Adrenal gland (tissue), 5 donors: Measurements from ENCODE around the gene ZNF609.

Experiments
- CTCF ChIP-seq, 6 experiments: fragments of 450-650 bp in 4 of 6; fragments of 200-600 bp in 2 of 6; sonication (generic) in 1 of 6; IDR thresholded peaks; 1 replicate in 5 of 6; 2 replicates in 1 of 6; pipeline versions ENCODE4 v1.5.1 to v1.8.0; 2016 to 2021; ENCODE audit warnings: antibody characterized with exemption in 6 of 6, mild to moderate bottlenecking in 2 of 6, moderate library complexity in 1 of 6
- POLR2A ChIP-seq, 2 donors: fragments of 450-650 bp; IDR thresholded peaks; one replicate each; pipeline ENCODE4 v1.6.1; 2017; ENCODE audit warnings: antibody characterized with exemption in 2 of 2, mild to moderate bottlenecking in 2 of 2, moderate library complexity in 1 of 2
- donor health status: DM: no; HTN: no; CAD: no.

- TF ChIP-seq CTCF (IDR thresholded peaks at IDR 0.05) (no peak), POLR2A (IDR thresholded peaks at IDR 0.05) (no peak)
Observed at GRCh38 chr15:64521726-64522164, 61.4 kb downstream of the ZNF609 start.
